B cell (primary cell): ENCODE results near the gene PRICKLE2. TPM values are rescaled to one million over a fixed set of nuclear protein-coding genes. Genes with fewer than 3 reads are reported as not detected.

ENCODE experiments used
- ATAC-seq: fragments of 200-7000 bp; cut with Tn5 transposase; one replicate; pipeline ENCODE4 v1.10.0; 2021; ENCODE audit warnings: low read depth, mild to moderate bottlenecking, moderate number of reproducible peaks, moderate library complexity
- CTCF ChIA-PET: fragments of 350-600 bp; sonication (Branson Sonifier 250); formaldehyde crosslinking; loops from one replicate; lab custom pipeline; 2021; ENCODE audit warnings: antibody characterized with exemption, inconsistent platforms; lab: Charles Lee
- POLR2A ChIA-PET: fragments of 350-600 bp; sonication (Branson Sonifier 250); formaldehyde crosslinking; loops from one replicate; lab custom pipeline; 2021; ENCODE audit warnings: antibody characterized with exemption; lab: Charles Lee
- DNase-seq: peaks from one replicate; pipeline ENCODE4 v3.0.0; 2013
- H2AFZ ChIP-seq: 2 replicates; pipeline ENCODE4 v1.6.1; 2012; ENCODE audit warnings: mild to moderate bottlenecking, low read depth, low read length; ENCODE audit not compliant: insufficient read depth, poor library complexity, severe bottlenecking
- H3K27ac ChIP-seq, 2 donors: 1 replicate in 1 of 2; 2 replicates in 1 of 2; pipeline ENCODE4 v1.5.1; 2012 to 2013; ENCODE audit warnings: low read length in 2 of 2, mild to moderate bottlenecking in 2 of 2, moderate library complexity in 1 of 2
- H3K27me3 ChIP-seq, 4 experiments: fragments of 200-600 bp in 1 of 4; sonication (generic) in 1 of 4; replicated peaks in 1 of 4; 1 replicate in 2 of 4; 2 replicates in 2 of 4; pipeline versions ENCODE4 v1.6.1 to v1.7.0; 2013 to 2016; ENCODE audit warnings: low read length in 3 of 4, mild to moderate bottlenecking in 2 of 4, mixed read lengths in 1 of 4, moderate library complexity in 1 of 4; ENCODE audit not compliant: insufficient read depth in 4 of 4, control insufficient read depth in 3 of 4; ENCODE audit errors: control extremely low read depth in 1 of 4
- H3K36me3 ChIP-seq, 2 experiments: replicated peaks in 1 of 2; 1 replicate in 1 of 2; 2 replicates in 1 of 2; pipeline versions ENCODE4 v1.6.1 to v1.7.1; 2013; ENCODE audit warnings: low read length in 1 of 2; ENCODE audit not compliant: insufficient read depth in 2 of 2, control insufficient read depth in 1 of 2; ENCODE audit errors: control extremely low read depth in 1 of 2, extremely low read depth in 1 of 2
- H3K4me1 ChIP-seq, 2 donors: fragments of 200-600 bp in 1 of 2; sonication (generic) in 1 of 2; 1 replicate in 1 of 2; 2 replicates in 1 of 2; pipeline versions ENCODE4 v1.5.1 to v1.6.1; 2013 to 2017; ENCODE audit warnings: low read length in 2 of 2; ENCODE audit not compliant: control insufficient read depth in 2 of 2, insufficient read depth in 2 of 2
- H3K4me2 ChIP-seq: replicated peaks from 2 replicates; pipeline ENCODE3; 2012; ENCODE audit warnings: mild to moderate bottlenecking, low read depth, low read length; ENCODE audit not compliant: poor library complexity, severe bottlenecking
- H3K4me3 ChIP-seq, 5 experiments: fragments of 200-600 bp in 1 of 5; sonication (generic) in 1 of 5; 1 replicate in 3 of 5; 2 replicates in 2 of 5; pipeline versions ENCODE4 v1.5.1 to v1.7.0; 2011 to 2016; ENCODE audit warnings: low read length in 4 of 5, mild to moderate bottlenecking in 4 of 5, low read depth in 2 of 5, control low read depth in 1 of 5, moderate library complexity in 1 of 5; ENCODE audit not compliant: insufficient read depth in 1 of 5; ENCODE audit errors: control extremely low read depth in 1 of 5, extremely low read depth in 1 of 5
- H3K79me2 ChIP-seq: fragments of 200-600 bp; sonication (generic); one replicate; pipeline ENCODE4 v1.6.0; 2016; ENCODE audit warnings: low read length; ENCODE audit not compliant: control insufficient read depth, insufficient read depth
- H3K9ac ChIP-seq: fragments of 200-600 bp; sonication (generic); 2 replicates; pipeline ENCODE4 v1.6.1; 2017; ENCODE audit warnings: mild to moderate bottlenecking, low read length, moderate library complexity
- H3K9me3 ChIP-seq, 3 donors: one replicate each; pipeline versions ENCODE4 v1.6.1 to v1.7.1; 2013; ENCODE audit warnings: low read length in 2 of 3; ENCODE audit not compliant: control insufficient read depth in 2 of 3, insufficient read depth in 1 of 3; ENCODE audit errors: control extremely low read depth in 1 of 3
- H4K20me1 ChIP-seq: 2 replicates; pipeline ENCODE4 v1.6.0; 2012; ENCODE audit warnings: mild to moderate bottlenecking, low read length; ENCODE audit not compliant: insufficient read depth, control insufficient read depth, poor library complexity, severe bottlenecking
- H3K27ac Mint-ChIP-seq: one replicate; pipeline ENCODE4 v1.8.0; 2021; ENCODE audit warnings: mixed read lengths
- H3K27me3 Mint-ChIP-seq: one replicate; pipeline ENCODE4 v1.8.0; 2021; ENCODE audit warnings: mixed read lengths
- H3K4me1 Mint-ChIP-seq: one replicate; pipeline ENCODE4 v1.8.0; 2021; ENCODE audit warnings: mixed read lengths
- H3K4me3 Mint-ChIP-seq: one replicate; pipeline ENCODE4 v1.8.0; 2021; ENCODE audit warnings: mixed read lengths
- H3K9me3 Mint-ChIP-seq: one replicate; pipeline ENCODE4 v1.8.0; 2022; ENCODE audit warnings: mixed read lengths; ENCODE audit not compliant: insufficient read depth
- EZH2 ChIP-seq: IDR thresholded peaks from 2 replicates; pipeline ENCODE4 v1.6.1; 2012; ENCODE audit warnings: borderline replicate concordance, low read depth, mild to moderate bottlenecking, moderate library complexity, low read length; ENCODE audit not compliant: insufficient read depth, poor library complexity, severe bottlenecking
- WGBS: methylation state at CpG from one replicate; pipeline ENCODE4 v1.1.5; 2013; ENCODE audit warnings: missing lambda C conversion rate; ENCODE audit not compliant: insufficient coverage; 5-methylcytosine and 5-hydroxymethylcytosine counted together
- intact Hi-C: fragments of 100-400 bp; cut with micrococcal nuclease; formaldehyde crosslinking; loops from one replicate; pipeline ENCODE4 v1.10.0; 2022
- polyA plus RNA-seq: library from polyadenylated mRNA; depleted of rRNA; stranded (reverse); fragments of >200 nt; gene quantifications from 2 replicates; pipeline ENCODE4 v1.2.3, GENCODE V29; 2012
- total RNA-seq, 2 donors: library from RNA; stranded (reverse); fragments of 120-200 nt in 1 of 2; gene quantifications; 1 replicate in 1 of 2; 2 replicates in 1 of 2; pipeline versions ENCODE4 v1.2.3 to v1.2.4, GENCODE V29; 2013 to 2022
- TF ChIP-seq, protein P1 (sequence below): fragments of 200-600 bp; IDR thresholded peaks from one replicate; pipeline ENCODE4 v1.8.0; 2022; ENCODE audit warnings: antibody characterized with exemption, mild to moderate bottlenecking

Gene PRICKLE2
- total and polyA plus RNA-seq, 2 donors (not counting 1 experiment from before 2014, with no cell fraction given): 0.30 to 1.4 TPM

DNA sequence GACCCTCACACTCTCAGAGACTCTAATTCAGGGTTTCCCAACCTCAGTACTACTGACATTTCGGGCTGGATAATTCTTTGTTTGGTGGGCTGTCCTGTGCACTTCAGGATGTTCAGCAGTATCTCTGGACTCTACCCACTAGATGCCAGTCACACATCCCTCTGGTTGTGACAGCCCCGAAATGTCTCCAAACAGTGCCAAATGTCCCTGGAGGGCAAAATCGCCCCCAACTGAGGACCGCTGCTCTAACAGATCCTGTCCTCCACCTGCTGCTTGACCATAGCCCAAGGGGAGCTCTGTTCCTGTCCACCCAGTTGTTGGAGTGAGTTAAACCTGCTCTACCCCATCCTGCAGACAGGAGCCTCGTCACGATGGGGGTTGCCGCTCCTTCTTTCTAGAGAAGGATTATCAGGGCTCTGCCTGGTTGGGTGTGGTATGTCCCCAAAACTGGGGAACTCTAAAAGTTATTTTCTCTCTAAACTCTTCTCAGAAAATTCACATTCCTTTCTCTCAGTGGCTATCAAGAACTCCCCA, 116.4 kb downstream of the PRICKLE2 start:
- POLR2A ChIA-PET: no interaction called here
- no peaks in the 10 kb centered on the region for H3K27me3 ChIP-seq
- Mint-ChIP-seq H3K27me3 (peaks cover 6% of the 10 kb centered on the region), H3K27ac (no peak overlapping the region), H3K4me1 (peaks cover 27% of the 10 kb centered on the region), H3K4me3 (no peak overlapping the region), H3K9me3 (no peaks in the 10 kb centered on the region)
- WGBS: 82% methylated on average over 4 of the region's 7 CpGs
- ATAC-seq (no peak), DNase-seq (no peak)
- intact Hi-C loops: no loop called here
- H3K36me3 ChIP-seq: no peaks in the 10 kb centered on the region
- H3K79me2 ChIP-seq: no peaks in the 10 kb centered on the region
- peaks cover 0 to 10% (median 0%) of the 10 kb centered on the region in 3 donors for H3K9me3 ChIP-seq
- TF ChIP-seq, protein P1, sequence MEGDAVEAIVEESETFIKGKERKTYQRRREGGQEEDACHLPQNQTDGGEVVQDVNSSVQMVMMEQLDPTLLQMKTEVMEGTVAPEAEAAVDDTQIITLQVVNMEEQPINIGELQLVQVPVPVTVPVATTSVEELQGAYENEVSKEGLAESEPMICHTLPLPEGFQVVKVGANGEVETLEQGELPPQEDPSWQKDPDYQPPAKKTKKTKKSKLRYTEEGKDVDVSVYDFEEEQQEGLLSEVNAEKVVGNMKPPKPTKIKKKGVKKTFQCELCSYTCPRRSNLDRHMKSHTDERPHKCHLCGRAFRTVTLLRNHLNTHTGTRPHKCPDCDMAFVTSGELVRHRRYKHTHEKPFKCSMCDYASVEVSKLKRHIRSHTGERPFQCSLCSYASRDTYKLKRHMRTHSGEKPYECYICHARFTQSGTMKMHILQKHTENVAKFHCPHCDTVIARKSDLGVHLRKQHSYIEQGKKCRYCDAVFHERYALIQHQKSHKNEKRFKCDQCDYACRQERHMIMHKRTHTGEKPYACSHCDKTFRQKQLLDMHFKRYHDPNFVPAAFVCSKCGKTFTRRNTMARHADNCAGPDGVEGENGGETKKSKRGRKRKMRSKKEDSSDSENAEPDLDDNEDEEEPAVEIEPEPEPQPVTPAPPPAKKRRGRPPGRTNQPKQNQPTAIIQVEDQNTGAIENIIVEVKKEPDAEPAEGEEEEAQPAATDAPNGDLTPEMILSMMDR: no peak
- TF ChIP-seq EZH2: no peak
- peaks cover 0 to 25% of the 10 kb centered on the region in 2 donors for H3K4me1 ChIP-seq
- CTCF ChIA-PET: no interaction called here
- H3K27ac ChIP-seq: no peak overlapping the region
- H2AFZ ChIP-seq: no peak overlapping the region
- H3K4me2 ChIP-seq: no peak overlapping the region
- no peak overlapping the region for H3K4me3 ChIP-seq
- H3K9ac ChIP-seq: no peak overlapping the region
- no peaks in the 10 kb centered on the region for H4K20me1 ChIP-seq

DNA sequence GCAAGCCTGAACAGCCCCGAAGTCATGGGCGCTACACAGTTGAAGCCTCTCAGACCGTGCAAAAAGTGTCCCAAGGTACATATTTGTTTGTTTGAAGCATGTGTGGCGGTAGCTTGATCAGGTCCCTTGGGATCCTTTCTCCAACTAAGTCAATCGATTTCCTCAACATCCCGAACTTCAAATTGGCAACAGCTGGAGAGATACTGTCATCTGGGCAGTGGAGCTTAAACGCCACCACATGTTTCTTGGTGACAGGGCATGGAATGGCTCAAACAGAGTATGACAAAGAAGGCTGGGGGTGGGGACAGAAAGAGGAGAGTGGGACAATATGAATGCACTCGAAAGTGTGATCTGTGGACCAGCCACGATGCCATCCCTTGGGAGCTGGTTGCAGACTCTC, 117.0 kb downstream of the PRICKLE2 start:
- Histone ChIP-seq H3K9ac (no peak overlapping the region), H3K4me3 (no peak overlapping the region), H3K4me2 (no peak overlapping the region), H3K36me3 (no peaks in the 10 kb centered on the region), H4K20me1 (no peaks in the 10 kb centered on the region), H3K4me1 (peaks cover 0 to 25% of the 10 kb centered on the region in 2 donors), H3K79me2 (no peaks in the 10 kb centered on the region), H2AFZ (no peak overlapping the region), H3K9me3 (peaks cover 0 to 4% (median 0%) of the 10 kb centered on the region in 3 donors), H3K27ac (no peak overlapping the region), H3K27me3 (no peaks in the 10 kb centered on the region)
- peaks cover 6% of the 10 kb centered on the region for H3K27me3 Mint-ChIP-seq
- WGBS: 94% methylated on average over 5 of the region's 9 CpGs
- DNase-seq: no peak
- TF ChIP-seq EZH2: no peak
- TF ChIP-seq, protein P1: no peak
- ATAC-seq: no peak
- H3K9me3 Mint-ChIP-seq: no peaks in the 10 kb centered on the region
- ChIA-PET CTCF (no interaction called here), POLR2A (no interaction called here)
- H3K4me3 Mint-ChIP-seq: no peak overlapping the region
- intact Hi-C loops: no loop called here
- H3K4me1 Mint-ChIP-seq: peaks cover 27% of the 10 kb centered on the region
- H3K27ac Mint-ChIP-seq: no peak overlapping the region
